ENCODE data around the gene NME7.
A peak's percentile ranks its signal among the peaks of the same experiment; 100 is the strongest.
"Not testable (repeated sequence)": the region's sequence is repeated elsewhere in the genome, so short reads cannot be mapped to it uniquely, and the experiment has no call there.

NME7 gene

GRCh38 chr1:169212088-169212487 is 155.5 kb downstream of the NME7 start:
- no peak for DNase-seq

- no peak for DNase-seq
These were observed 159.6 kb downstream of the NME7 start for GRCh38 chr1:169207797-169208520.

GRCh38 chr1:169204157-169204556 is 163.4 kb downstream of the NME7 start:
- DNase-seq, result no peak

DNA sequence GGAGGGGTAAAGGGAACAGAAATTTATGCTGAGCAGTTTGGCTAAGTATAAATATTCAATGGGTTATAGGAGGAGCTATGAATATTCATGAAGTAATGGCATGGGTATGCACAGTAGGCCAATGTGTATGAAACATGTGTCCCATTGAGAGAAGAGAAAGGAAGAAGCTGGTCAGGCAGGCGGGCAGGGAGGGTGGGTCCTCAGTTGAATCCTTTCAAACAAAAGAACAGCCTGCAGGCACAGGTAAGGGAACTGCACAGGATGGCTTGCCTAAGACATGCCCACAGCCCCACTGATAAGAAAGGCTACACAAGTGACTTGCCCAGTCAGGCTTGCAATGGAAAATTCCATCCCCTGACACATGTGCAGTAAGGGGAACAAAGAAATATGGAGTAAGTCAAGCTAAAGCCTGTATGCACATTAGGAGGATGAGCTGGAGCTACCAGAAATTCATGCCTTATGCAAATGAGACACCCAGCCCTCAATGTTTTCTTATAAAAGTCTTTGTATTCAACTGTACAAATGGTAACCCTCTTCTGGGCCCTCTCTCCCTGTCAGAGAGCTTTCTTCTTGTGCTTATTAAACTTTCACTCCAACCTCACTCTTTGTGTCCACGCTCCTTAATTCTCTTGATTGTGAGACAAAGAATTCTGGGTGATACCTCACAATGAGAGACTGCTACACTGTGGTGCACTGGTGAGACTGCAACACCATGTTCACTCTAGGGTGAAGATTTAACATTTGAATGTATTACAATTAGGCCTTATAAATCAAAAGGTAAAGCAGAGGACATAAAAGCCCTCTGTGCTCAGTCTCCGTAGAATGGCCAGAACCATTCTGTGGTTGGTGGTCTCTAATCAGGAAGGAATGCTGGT is 164.6 kb downstream of the NME7 start:
- no peak for DNase-seq

- no peak for DNase-seq
These were observed 166.4 kb downstream of the NME7 start for GRCh38 chr1:169201084-169201619.

DNA sequence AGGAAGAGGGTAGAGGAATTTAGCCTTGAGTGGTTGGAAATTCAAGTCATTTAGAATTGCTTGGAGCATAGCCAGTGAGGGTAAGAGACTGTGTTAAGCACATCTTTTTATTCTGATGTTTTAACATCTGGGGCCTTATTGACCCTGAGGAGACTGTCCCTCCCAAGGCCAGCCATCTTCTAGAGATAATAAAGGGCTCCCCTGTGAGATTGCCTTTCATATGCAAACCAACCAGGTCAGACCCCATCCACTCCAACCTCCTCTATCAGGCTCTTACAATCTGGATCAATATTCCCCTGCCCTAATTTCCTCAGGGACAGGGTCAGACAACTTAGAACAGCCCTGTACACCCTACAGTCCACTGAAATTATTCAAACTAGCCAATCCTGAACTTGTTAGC is 167.3 kb downstream of the NME7 start:
- no peak for DNase-seq

DNA sequence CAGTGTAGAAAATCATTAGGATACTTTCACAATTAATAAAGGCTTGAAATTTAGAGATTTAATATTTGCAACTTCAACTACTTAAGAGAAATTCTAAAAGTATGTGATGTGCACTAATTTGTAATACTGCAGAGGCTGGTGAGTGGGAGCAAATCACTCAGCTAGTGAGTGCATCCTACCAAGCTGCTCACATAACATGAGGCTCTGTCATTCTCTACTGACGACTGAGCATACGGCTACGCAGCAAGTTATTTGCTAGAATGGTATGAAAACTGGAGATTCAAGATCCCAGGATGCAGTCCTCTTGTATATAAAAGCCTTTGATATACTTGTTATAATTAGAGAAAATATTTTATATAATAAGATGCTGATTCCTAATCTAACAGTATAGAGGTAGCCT is 171.0 kb downstream of the NME7 start:
- no peak for DNase-seq

DNA sequence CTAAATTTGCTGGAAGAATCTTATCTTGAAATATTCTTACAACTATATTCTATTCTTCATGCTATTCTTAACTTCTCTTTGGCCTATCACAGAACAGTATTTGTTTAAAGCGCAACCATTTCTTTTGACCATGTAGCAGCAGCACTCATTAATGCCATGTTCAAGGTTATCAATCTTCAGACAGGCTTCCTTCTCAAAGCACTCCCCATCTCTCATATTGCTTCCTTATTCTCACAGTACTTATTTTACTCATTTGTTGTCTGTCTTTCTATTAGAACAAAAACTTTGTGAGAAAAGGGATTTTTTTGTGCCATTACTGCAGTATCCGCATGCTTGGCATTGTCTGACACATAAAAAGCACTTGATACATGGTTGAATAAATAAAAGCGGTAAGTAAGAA is 171.4 kb downstream of the NME7 start:
- no peak for DNase-seq

- no peak for DNase-seq
These were observed 174.3 kb downstream of the NME7 start for GRCh38 chr1:169193191-169193850.

DNA sequence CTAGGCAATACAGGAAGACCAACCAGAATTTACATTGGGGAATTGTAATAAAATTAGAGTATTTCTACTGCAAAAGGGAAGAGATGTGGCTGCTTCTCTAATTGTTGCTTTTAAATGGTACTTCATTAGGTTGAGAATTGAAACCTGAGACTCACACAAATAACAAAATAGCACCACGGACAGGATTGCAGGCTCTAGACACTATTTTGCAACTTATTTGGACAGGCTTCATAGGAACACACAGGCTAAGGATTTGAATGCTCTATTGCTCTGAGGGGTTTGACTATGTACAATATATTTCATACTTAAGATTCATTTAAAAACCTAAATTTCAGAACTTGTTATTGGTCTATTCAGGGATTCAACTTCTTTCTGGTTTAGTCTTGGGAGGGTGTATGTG is 181.5 kb downstream of the NME7 start:
- DNase-seq, result no peak

- DNase-seq, result peak; percentile 56
These were observed 182.8 kb downstream of the NME7 start for GRCh38 chr1:169184812-169185211.

DNA sequence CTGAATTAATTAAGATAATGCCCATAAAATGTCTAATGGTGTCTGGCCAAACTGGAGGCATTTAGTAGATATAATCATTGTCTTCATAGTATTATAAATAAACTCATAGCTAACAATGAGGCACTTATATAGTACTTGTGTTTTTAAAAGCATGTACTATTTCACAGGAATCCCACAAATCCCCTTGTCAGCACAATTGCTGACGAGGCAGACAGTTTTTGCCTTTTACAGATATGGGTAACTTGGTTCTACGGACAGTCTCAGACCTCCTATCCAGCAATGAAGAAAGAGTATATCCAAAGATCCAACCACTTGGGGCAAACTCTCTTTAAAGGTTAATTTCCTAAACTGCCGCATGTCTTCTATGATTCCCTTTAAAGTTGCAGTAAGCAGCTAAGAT is 187.4 kb downstream of the NME7 start:
- no peak for DNase-seq

DNA sequence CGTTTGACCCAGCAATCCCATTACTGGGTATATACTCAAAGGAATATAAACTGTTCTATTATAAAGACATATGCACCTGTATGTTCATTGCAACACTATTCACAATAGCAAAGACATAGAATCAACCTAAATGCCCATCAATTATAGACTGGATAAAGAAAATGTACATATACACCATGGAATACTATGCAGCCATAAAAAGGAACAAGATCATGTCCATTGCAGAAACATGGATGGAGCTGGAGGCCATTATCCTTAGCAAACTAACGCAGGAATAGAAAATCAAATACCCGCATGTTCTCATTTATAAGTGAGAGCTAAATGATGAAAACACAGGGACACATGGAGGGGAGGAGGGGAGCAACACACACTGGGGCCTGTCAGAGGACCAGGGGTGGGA is 188.2 kb downstream of the NME7 start:
- not testable (repeated sequence) for DNase-seq

- DNase-seq, result no peak
These were observed 192.1 kb downstream of the NME7 start for GRCh38 chr1:169175461-169175860.

- no peak for DNase-seq
These were observed 204.5 kb downstream of the NME7 start for GRCh38 chr1:169163059-169163458.

GRCh38 chr1:169161496-169162194 is 206.0 kb downstream of the NME7 start:
- DNase-seq, result no peak

DNA sequence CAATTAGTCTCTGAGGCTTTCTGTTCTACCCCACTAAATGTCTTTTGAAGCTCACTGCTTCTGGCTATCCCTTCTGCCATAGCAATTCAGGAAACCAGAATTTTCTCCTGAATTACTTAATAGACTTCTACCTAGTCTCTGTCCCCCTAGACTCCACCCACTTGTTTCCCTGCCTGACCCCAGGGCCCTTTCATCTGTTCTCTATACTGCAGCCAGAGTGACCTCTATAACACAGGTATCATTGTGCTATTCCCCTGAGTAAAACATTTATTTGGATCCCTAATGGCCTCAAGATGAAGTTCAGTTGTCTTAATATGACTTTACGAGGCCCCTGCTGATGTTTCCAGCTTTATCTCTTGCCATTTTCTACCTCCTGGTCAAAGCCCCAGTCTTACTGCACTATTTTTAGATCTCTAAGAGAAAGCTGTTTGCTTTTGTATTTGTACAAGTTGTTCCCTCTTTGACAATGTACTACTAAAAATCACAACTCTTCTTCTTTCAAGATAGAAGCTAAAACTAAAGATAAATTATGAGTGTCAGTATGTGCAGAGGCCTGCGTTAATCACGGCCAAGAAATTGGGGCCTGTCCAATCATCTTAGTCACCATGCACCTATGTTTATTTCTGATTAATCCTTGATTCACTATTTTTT is 206.6 kb downstream of the NME7 start:
- DNase-seq, result no peak

DNA sequence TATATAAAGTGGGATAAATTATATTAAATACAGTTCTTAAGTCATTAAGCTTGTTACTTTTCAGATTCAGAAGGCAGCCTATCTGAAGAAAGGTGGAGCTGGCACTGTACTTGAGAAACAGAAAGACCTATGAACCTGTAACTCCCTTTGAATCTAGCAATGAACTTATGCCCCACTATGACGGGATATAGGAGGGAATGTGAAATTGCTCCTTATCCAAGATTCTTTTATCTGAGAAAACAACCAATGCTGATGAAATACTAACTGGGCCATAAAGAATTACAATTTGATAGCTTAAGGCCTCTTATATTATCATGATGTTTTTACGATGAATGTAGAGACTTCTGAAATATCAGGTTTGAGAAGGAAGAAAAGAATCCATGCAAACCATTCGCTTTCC is 211.0 kb downstream of the NME7 start:
- DNase-seq, result no peak

GRCh38 chr1:169155675-169156074 is 211.9 kb downstream of the NME7 start:
- DNase-seq, result no peak

DNA sequence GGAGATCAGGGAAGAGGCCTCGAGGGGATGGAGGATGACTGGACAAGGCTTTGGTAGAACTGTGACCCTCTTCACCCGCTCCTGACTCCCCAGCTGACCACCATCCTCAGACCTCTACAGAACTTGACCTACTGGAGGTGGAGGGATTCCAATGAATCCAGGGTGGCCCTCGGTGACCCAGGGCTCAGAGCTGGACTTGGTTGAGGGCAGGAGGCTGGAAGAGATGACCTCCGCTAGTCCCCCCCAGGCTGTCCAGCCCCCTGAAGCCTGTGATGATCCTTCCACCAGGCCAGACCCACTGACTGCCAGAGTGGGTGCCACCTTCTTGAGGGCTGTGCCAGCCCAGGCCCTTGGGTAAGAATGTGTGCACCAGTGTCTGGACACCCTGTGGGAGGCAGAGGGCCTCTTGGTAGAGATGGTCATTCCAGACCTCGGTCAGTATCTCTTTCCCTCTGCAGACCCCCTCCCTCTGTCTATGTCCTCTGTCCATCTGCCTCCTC is 216.2 kb downstream of the NME7 start:
- DNase-seq, result no peak

DNA sequence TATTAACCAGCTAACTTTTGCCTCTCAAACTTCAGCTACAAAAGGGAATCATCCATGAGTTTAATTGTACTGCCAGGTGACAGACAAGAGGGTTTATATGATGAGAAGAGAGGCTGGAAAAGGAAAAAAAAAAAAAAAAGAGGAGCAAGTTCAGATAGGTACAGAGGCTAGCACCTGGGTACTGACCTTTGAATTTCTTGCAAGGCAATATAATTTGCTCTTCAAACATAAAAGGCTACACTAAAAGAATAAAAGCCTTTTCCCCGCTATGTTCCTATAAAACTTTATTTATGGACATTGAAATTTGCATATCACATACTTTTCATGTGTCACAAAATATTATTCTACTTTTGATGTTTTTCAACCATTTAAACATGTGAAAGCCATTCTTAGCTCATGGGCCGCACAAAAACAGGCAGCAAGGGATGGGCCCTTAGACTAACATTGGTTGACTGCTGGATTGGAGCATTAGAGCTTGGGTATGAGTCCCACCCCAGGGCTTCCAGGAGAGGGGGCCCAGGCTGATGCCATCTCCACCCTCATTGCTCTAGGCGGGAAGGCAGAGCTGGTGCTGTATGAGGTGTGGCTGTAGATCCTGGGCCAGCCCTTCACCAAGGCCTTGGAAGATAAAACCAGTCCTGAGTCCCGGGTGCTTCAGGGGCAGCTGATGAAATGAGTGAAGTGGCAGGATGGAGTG is 216.8 kb downstream of the NME7 start:
- no peak for DNase-seq
